ENCODE data around the gene HES4.
"Not testable (repeated sequence)": the region's sequence is repeated elsewhere in the genome, so short reads cannot be mapped to it uniquely, and the experiment has no call there.

The HES4 gene

DNA sequence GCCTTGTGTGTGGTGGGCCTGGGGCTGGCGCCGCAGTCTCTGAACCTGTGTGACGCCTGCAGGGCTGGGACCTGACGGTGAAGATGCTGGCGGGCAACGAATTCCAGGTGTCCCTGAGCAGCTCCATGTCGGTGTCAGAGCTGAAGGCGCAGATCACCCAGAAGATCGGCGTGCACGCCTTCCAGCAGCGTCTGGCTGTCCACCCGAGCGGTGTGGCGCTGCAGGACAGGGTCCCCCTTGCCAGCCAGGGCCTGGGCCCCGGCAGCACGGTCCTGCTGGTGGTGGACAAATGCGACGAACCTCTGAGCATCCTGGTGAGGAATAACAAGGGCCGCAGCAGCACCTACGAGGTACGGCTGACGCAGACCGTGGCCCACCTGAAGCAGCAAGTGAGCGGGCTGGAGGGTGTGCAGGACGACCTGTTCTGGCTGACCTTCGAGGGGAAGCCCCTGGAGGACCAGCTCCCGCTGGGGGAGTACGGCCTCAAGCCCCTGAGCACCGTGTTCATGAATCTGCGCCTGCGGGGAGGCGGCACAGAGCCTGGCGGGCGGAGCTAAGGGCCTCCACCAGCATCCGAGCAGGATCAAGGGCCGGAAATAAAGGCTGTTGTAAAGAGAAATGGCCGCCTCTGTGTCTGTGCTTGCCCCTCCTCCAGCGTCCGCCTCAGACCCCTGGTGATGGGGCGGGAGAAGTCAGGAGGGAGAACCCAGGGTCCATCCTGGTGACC lies 14.2 kb upstream of the HES4 start:
- DNase-seq (ENCODE audit: low spot score), result no peak
- CTCF ChIA-PET, result interaction anchor here (0.6 to 3.5 kb wide), 7 partner anchors 12 to 206 kb away, joined by 3 to 26 read pairs (median 3); no protein-coding TSS in a partner anchor
- peak overlapping the region; percentile 84 for H3K27ac ChIP-seq

GRCh38 chr1:1013105-1013921 lies 13.4 kb upstream of the HES4 start, which contains the start of gene ISG15:
Gene ISG15, plus strand, starts transcription at chr1:1013497. Its CDS starts 77 bp downstream, at chr1:1013574.
- H3K27ac ChIP-seq, result peak within 1 kb of the TSS; percentile 84
- ChIA-PET CTCF (interaction anchor here (0.7 to 3.5 kb wide), 3 partner anchors 11 to 80 kb away, joined by 3 to 26 read pairs (median 3); no protein-coding TSS in a partner anchor), POLR2A (ENCODE audit: low non-redundant PET) (interaction anchor here (0.8 kb wide), 1 partner anchor 27 kb away, joined by 3 read pairs; no protein-coding TSS in a partner anchor)
- peak; percentile 56 for DNase-seq (ENCODE audit: low spot score)
- TF ChIP-seq, protein P1, sequence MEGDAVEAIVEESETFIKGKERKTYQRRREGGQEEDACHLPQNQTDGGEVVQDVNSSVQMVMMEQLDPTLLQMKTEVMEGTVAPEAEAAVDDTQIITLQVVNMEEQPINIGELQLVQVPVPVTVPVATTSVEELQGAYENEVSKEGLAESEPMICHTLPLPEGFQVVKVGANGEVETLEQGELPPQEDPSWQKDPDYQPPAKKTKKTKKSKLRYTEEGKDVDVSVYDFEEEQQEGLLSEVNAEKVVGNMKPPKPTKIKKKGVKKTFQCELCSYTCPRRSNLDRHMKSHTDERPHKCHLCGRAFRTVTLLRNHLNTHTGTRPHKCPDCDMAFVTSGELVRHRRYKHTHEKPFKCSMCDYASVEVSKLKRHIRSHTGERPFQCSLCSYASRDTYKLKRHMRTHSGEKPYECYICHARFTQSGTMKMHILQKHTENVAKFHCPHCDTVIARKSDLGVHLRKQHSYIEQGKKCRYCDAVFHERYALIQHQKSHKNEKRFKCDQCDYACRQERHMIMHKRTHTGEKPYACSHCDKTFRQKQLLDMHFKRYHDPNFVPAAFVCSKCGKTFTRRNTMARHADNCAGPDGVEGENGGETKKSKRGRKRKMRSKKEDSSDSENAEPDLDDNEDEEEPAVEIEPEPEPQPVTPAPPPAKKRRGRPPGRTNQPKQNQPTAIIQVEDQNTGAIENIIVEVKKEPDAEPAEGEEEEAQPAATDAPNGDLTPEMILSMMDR (conservative IDR thresholded peaks at IDR 0.05; ENCODE audit: low read depth), result no peak

More for the DNA sequence above, 14.2 kb upstream of the HES4 start:
- POLR2A ChIA-PET (ENCODE audit: low non-redundant PET), result interaction anchor here (0.8 kb wide), 1 partner anchor 26 kb away, joined by 3 read pairs; no protein-coding TSS in a partner anchor
- TF ChIP-seq, protein P1 (conservative IDR thresholded peaks at IDR 0.05; ENCODE audit: low read depth), result no peak

DNA sequence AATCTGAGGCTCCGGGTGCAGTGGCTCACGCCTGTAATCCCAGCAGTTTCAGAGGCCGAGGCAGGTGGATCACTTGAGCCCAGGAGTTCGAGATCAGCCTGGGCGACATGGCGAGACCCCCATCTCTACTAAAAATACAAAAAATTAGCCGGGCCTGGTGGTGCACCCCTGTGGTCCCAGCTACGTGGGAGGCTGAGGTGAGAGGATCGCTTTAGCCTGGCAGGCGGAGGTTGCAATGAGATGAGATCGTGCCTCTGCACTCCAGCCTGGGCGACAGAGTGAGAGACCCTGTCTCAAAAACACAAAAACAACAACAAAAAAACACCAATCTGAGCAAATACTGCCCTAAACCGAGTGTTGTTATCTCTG lies 12.8 kb upstream of the HES4 start:
- POLR2A ChIA-PET (ENCODE audit: low non-redundant PET); DNase-seq (ENCODE audit: low spot score): not testable (repeated sequence)
- peak overlapping the region; percentile 84 for H3K27ac ChIP-seq
- CTCF ChIA-PET, result interaction anchor here (3.5 kb wide), 1 partner anchor 11 kb away, joined by 26 read pairs; no protein-coding TSS in a partner anchor

GRCh38 chr1:1011396-1011949 lies 11.6 kb upstream of the HES4 start:
- POLR2A ChIA-PET (ENCODE audit: low non-redundant PET), result no interaction called here
- TF ChIP-seq, protein P1 (conservative IDR thresholded peaks at IDR 0.05; ENCODE audit: low read depth), result no peak
- DNase-seq (ENCODE audit: low spot score), result no peak
- CTCF ChIA-PET, result no interaction called here
- H3K27ac ChIP-seq, result peak overlapping the region; percentile 9; the same call in 1 of the 2 replicates

DNA sequence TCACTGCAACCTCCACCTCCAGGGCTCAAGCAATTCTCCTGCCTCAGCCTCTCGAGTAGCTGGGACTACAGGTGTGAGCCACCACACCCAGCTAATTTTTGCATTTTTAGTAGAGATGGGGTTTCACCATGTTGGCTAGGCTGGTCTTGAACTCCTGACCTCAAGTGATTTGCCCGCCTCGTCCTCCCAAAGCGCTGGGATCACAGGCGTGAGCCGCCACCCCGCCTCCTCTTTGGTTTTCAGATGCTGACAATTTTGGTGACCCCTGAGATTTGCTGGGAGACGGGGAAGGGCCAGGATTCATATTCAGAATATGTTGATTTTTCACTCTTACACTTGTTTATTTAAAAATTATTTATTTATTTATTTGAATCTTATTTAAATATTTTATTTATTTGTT lies 10.2 kb upstream of the HES4 start:
- H3K27ac ChIP-seq; POLR2A ChIA-PET (ENCODE audit: low non-redundant PET); DNase-seq (ENCODE audit: low spot score); CTCF ChIA-PET: not testable (repeated sequence)

DNA sequence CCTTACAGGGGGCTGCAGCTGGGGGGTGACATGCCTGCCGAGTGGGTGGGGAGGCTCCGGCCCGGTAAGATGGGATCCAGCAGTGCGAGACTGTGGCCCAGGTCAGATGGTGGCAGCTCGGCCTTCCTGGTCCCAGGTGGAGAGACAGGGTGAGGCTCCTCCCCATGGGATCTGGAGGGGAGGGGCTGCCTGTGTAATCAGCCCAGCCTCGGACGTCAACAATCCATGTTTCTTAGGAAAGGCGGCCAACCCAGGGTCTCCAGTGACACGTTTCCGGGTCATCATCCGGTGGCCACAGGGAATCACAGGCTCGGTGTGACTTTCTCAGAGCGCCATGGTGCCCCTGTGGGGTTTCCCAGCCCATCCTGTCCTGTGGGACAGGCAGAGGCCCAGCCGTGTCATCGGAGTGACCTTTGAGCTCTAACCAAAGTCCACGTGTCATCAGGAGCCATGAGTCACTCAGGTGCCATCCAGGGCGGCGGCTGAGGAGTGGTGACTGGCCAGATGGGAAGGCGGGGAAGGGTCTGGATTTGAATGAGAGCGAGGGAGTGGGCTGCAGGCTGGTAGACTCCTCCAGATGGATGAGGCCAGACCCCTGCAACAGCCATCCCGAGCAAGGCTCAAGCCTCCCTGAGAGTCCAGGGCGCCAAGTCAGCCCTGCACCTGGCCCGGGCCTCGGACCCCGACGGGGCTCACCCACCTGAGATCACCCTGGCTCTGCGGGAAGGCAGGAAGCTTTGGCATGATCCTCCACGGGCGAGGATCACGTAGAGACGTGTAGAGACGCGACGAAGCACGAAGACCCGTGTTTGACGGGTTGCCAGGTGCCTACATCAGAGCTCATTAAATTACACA lies 6.6 kb upstream of the HES4 start:
- DNase-seq (ENCODE audit: low spot score), result no peak
- ChIA-PET POLR2A (ENCODE audit: low non-redundant PET) (interaction anchor here (1.0 kb wide), 1 partner anchor 68 kb away, joined by 8 read pairs; the partner anchor contains the start of gene RNF223), CTCF (interaction anchor here (0.7 to 1.9 kb wide), 3 partner anchors 15 to 57 kb away, joined by 3 to 7 read pairs (median 4); no protein-coding TSS in a partner anchor)
- H3K27ac ChIP-seq, result peak overlapping the region; percentile 33
- TF ChIP-seq, protein P1 (conservative IDR thresholded peaks at IDR 0.05; ENCODE audit: low read depth), result no peak
